Non-pigmented ciliary epithelial cell (primary cell): ENCODE results near the gene LY6G6F.

Experiments
- DNase-seq: peaks from one replicate; pipeline ENCODE4 v3.0.0-alpha.2; 2010; ENCODE audit warnings: low read depth

LY6G6F gene

GRCh38 chr6:31706599-31706998 is at the start of gene LY6G6F:
Gene LY6G6F (plus strand): TSS chr6:31706866. CDS start chr6:31706907, 41 bp downstream.
- DNase-seq = no peak

- no peak for DNase-seq
These were observed 49.1 kb upstream of the LY6G6F start for GRCh38 chr6:31657406-31658157.

- no peak for DNase-seq
These were observed 48.4 kb upstream of the LY6G6F start for GRCh38 chr6:31658158-31658688.

GRCh38 chr6:31658983-31659648 is 47.5 kb upstream of the LY6G6F start:
- no peak for DNase-seq

- DNase-seq = no peak
These were observed 46.9 kb upstream of the LY6G6F start for GRCh38 chr6:31659649-31660380.

GRCh38 chr6:31660381-31661261 is 46.0 kb upstream of the LY6G6F start, which contains the start of gene C6orf47:
Gene C6orf47 (minus strand): TSS chr6:31660778. CDS start chr6:31659947, 831 bp downstream.
- DNase-seq = no peak

GRCh38 chr6:31661262-31662123 is 45.2 kb upstream of the LY6G6F start:
- no peak for DNase-seq

- DNase-seq = no peak
These were observed 44.4 kb upstream of the LY6G6F start for GRCh38 chr6:31662124-31662723.

GRCh38 chr6:31663126-31663960 is 43.3 kb upstream of the LY6G6F start:
- no peak for DNase-seq

- DNase-seq = peak; percentile 53
These were observed 42.5 kb upstream of the LY6G6F start for GRCh38 chr6:31663961-31664789.

GRCh38 chr6:31664790-31665500 is 41.7 kb upstream of the LY6G6F start, which contains the start of gene GPANK1:
Gene GPANK1 (minus strand): TSS chr6:31664997. CDS start chr6:31664478, 519 bp downstream.
- peak; percentile 79 for DNase-seq

- DNase-seq = peak; percentile 82
These were observed 40.9 kb upstream of the LY6G6F start, which contains the start of gene CSNK2B for GRCh38 chr6:31665501-31666336. Gene CSNK2B (plus strand): TSS chr6:31666080. CDS start chr6:31666832, 752 bp downstream.

- no peak for DNase-seq
These were observed 40.2 kb upstream of the LY6G6F start for GRCh38 chr6:31666337-31666965.

GRCh38 chr6:31669676-31670075 is 37.0 kb upstream of the LY6G6F start, which contains the start of gene LY6G5B:
Gene LY6G5B (plus strand): TSS chr6:31669976. CDS start chr6:31670951, 975 bp downstream.
- no peak for DNase-seq

- no peak for DNase-seq
These were observed 30.3 kb upstream of the LY6G6F start for GRCh38 chr6:31676322-31676903.
